ENCODE results near the gene SLC1A2.

The SLC1A2 gene

DNA sequence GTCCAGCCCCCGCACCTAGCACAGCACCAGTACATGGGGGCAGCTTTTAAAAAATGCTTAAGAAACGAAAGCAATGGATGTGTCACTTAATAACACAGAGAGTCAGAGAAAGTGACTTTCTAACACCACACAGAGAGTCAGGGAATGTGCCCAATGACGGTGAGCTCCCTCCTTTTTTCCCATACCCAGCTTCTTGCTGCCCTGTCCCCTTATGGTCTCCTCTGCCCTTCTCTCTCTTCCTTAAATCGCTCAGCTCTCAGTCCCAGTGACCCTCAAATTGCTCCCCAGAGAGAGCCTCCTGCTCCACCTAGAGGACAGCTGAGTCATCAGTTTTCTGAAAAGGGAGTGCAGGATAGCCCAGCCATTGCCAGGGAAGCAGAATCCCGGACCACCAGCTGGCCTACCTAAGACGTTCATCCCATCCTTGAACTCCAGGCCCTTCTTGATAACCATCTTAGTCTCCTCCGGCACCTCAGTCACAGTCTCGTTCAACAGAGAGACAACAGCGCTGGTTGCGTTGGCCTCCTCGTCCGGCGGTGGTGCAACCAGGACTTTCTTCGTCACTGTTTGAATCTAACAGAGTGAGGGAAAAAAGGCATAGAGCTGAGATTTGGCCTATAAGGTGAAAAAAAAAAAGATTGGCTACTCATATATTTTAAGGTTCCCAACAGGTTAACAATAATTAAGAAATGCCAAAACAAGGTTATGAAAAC is 113.5 kb downstream of the SLC1A2 start:
- CTCF ChIA-PET, result interaction anchor here (0.7 to 3.5 kb wide), 27 partner anchors 8 to 379 kb away, joined by 3 to 19 read pairs (median 5); no protein-coding TSS in a partner anchor
- POLR2A ChIA-PET, result no interaction called here
- no peak for DNase-seq (ENCODE audit: low read depth, low spot score)
- H3K4me3 ChIP-seq (ENCODE audit: low read depth, low read length), result no peak overlapping the region
- TF ChIP-seq, protein P1, sequence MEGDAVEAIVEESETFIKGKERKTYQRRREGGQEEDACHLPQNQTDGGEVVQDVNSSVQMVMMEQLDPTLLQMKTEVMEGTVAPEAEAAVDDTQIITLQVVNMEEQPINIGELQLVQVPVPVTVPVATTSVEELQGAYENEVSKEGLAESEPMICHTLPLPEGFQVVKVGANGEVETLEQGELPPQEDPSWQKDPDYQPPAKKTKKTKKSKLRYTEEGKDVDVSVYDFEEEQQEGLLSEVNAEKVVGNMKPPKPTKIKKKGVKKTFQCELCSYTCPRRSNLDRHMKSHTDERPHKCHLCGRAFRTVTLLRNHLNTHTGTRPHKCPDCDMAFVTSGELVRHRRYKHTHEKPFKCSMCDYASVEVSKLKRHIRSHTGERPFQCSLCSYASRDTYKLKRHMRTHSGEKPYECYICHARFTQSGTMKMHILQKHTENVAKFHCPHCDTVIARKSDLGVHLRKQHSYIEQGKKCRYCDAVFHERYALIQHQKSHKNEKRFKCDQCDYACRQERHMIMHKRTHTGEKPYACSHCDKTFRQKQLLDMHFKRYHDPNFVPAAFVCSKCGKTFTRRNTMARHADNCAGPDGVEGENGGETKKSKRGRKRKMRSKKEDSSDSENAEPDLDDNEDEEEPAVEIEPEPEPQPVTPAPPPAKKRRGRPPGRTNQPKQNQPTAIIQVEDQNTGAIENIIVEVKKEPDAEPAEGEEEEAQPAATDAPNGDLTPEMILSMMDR (IDR thresholded peaks at IDR 0.05; ENCODE audit: insufficient read depth, low read length, missing control alignments), result peak; percentile 60

- no peak overlapping the region for H3K4me3 ChIP-seq (ENCODE audit: low read depth, low read length)
- ChIA-PET POLR2A (no interaction called here), CTCF (interaction anchor here (0.7 to 3.5 kb wide), 25 partner anchors 9 to 378 kb away, joined by 3 to 19 read pairs (median 5); no protein-coding TSS in a partner anchor)
- TF ChIP-seq, protein P1 (IDR thresholded peaks at IDR 0.05; ENCODE audit: insufficient read depth, low read length, missing control alignments), result no peak
- DNase-seq (ENCODE audit: low read depth, low spot score), result no peak
These were observed 114.4 kb downstream of the SLC1A2 start for GRCh38 chr11:35304900-35305460.

DNA sequence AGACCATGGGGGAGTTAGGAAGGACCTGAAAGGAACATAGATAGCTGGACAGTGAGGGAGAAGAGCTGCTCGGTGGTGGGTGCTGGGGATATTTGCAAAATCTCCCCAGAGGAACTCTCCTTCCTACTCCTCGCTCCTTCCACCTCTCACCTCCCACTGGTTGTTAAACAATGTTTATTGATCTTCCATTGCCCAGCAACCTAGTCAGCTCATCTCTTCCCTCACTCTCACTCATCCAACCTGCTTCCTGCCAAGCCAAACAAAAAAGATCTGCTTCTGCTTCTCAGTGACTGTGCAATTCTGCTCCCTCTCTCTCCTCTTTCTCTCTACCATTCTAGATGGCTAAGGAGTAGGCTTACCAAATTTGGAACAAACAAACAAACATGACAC is 115.0 kb downstream of the SLC1A2 start:
- DNase-seq (ENCODE audit: low read depth, low spot score), result no peak
- POLR2A ChIA-PET, result no interaction called here
- CTCF ChIA-PET, result interaction anchor here (0.8 to 2.5 kb wide), 9 partner anchors 8 to 295 kb away, joined by 3 to 12 read pairs (median 6); no protein-coding TSS in a partner anchor
- TF ChIP-seq, protein P1 (IDR thresholded peaks at IDR 0.05; ENCODE audit: insufficient read depth, low read length, missing control alignments), result no peak
- no peak overlapping the region for H3K4me3 ChIP-seq (ENCODE audit: low read depth, low read length)

- no peak for DNase-seq (ENCODE audit: low read depth, low spot score)
- TF ChIP-seq, protein P1 (IDR thresholded peaks at IDR 0.05; ENCODE audit: insufficient read depth, low read length, missing control alignments), result no peak
- H3K4me3 ChIP-seq (ENCODE audit: low read depth, low read length), result no peak overlapping the region
- ChIA-PET CTCF (interaction anchor here (0.6 to 2.5 kb wide), 5 partner anchors 10 to 183 kb away, joined by 3 to 12 read pairs (median 5); no protein-coding TSS in a partner anchor), POLR2A (no interaction called here)
These were observed 115.6 kb downstream of the SLC1A2 start for GRCh38 chr11:35303596-35304385.

DNA sequence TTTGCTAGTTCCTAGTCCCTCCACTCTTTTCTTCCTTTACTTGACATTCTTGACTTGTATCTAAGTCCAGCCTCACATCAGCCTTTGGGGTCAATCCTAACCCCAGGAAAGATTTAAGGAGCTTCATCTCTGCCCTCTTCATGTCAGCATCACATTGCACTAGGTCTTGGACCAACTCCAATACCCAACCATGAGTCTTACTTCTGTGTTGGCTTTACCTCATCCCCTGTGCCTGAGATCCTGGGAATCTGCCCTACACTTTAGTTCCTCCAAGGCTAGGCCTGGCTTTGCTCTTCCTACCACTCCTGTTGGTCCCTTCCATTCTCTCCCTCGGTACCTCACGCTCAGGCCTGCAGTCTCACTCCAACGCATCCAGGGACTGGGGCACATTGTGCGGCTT is 117.0 kb downstream of the SLC1A2 start:
- CTCF ChIA-PET, result interaction anchor here (1.4 kb wide), 1 partner anchor 9 kb away, joined by 3 read pairs; no protein-coding TSS in a partner anchor
- no peak for DNase-seq (ENCODE audit: low read depth, low spot score)
- no peak overlapping the region for H3K4me3 ChIP-seq (ENCODE audit: low read depth, low read length)
- POLR2A ChIA-PET, result no interaction called here
- TF ChIP-seq, protein P1 (IDR thresholded peaks at IDR 0.05; ENCODE audit: insufficient read depth, low read length, missing control alignments), result no peak

DNA sequence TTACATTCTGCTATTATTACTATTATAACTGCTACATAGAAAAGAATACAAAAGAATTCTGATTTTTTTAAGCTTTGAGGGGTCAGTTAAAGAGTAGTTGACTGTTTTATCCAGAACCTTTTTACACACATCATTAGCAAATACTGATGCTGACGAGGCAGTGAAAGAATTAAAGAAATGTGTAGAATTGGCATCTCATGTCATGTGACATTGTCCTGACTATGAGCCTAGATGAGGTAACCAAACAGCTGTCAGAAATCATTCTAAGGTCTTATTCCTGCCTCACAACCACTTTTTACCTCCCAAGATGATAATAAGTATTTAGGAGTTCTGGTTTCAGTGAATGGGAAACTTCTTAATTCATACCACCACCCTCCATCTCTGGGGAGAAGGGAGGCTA is 121.0 kb downstream of the SLC1A2 start:
- TF ChIP-seq, protein P1 (IDR thresholded peaks at IDR 0.05; ENCODE audit: insufficient read depth, low read length, missing control alignments), result no peak
- POLR2A ChIA-PET, result no interaction called here
- no peak for DNase-seq (ENCODE audit: low read depth, low spot score)
- H3K4me3 ChIP-seq (ENCODE audit: low read depth, low read length), result no peak overlapping the region
- CTCF ChIA-PET, result interaction anchor here (1.6 kb wide), 1 partner anchor 9 kb away, joined by 10 read pairs; no protein-coding TSS in a partner anchor
